Activated CD8-positive, alpha-beta T cell treated with anti-CD3 and anti-CD28 coated beads for 36 hours (primary cell): ENCODE results near the gene MINPP1. TPM values are rescaled to one million over a fixed set of nuclear protein-coding genes. Genes with fewer than 3 reads are reported as not detected.

Source experiments
- ATAC-seq: fragments of 200-7000 bp; cut with Tn5 transposase; one replicate; pipeline ENCODE4 v1.10.0; 2021; ENCODE audit warnings: mild to moderate bottlenecking, moderate library complexity
- CTCF ChIA-PET: fragments of 350-600 bp; sonication (Branson Sonifier 250); formaldehyde crosslinking; loops from one replicate; lab custom pipeline; 2021; ENCODE audit warnings: antibody characterized with exemption; lab: Charles Lee
- POLR2A ChIA-PET: fragments of 350-600 bp; sonication (Branson Sonifier 250); formaldehyde crosslinking; loops from one replicate; lab custom pipeline; 2021; ENCODE audit warnings: antibody characterized with exemption; lab: Charles Lee
- DNase-seq: peaks from one replicate; pipeline ENCODE4 v3.0.0-alpha.2; 2020
- H3K27ac Mint-ChIP-seq: one replicate; pipeline ENCODE4 v1.8.0; 2021; ENCODE audit warnings: mild to moderate bottlenecking, mixed read lengths
- H3K27me3 Mint-ChIP-seq: one replicate; pipeline ENCODE4 v1.8.0; 2021; ENCODE audit warnings: mixed read lengths
- H3K36me3 Mint-ChIP-seq: one replicate; pipeline ENCODE4 v1.8.0; 2021; ENCODE audit warnings: low read depth, mixed read lengths
- H3K4me1 Mint-ChIP-seq: one replicate; pipeline ENCODE4 v1.8.0; 2021; ENCODE audit warnings: low read depth, mixed read lengths
- H3K4me3 Mint-ChIP-seq: one replicate; pipeline ENCODE4 v1.8.0; 2021; ENCODE audit warnings: mild to moderate bottlenecking, moderate library complexity, mixed read lengths
- H3K9me3 Mint-ChIP-seq: one replicate; pipeline ENCODE4 v1.8.0; 2021; ENCODE audit warnings: mixed read lengths
- intact Hi-C: fragments of 100-400 bp; cut with micrococcal nuclease; formaldehyde crosslinking; loops from one replicate; pipeline ENCODE4 v1.10.0; 2022
- total RNA-seq, 2 experiments: library from RNA; stranded (reverse); gene quantifications; one replicate each; pipeline ENCODE4 v1.2.3, GENCODE V29; 2021
- TF ChIP-seq, protein P1 (sequence below): fragments of 200-600 bp; IDR thresholded peaks from one replicate; pipeline ENCODE4 v1.8.0; 2022; ENCODE audit warnings: antibody characterized with exemption, mild to moderate bottlenecking

MINPP1 gene
- total RNA-seq, 2 experiments from 2014 or later = 6.0 to 7.1 TPM

GRCh38 chr10:87578160-87578841 lies 73.6 kb downstream of the MINPP1 start:
- peaks cover 14% of the 10 kb centered on the region for H3K27me3 Mint-ChIP-seq
- POLR2A ChIA-PET = no interaction called here
- no peak overlapping the region for H3K27ac Mint-ChIP-seq
- DNase-seq = no peak
- no peak overlapping the region for H3K4me3 Mint-ChIP-seq
- ATAC-seq = no peak
- no peaks in the 10 kb centered on the region for H3K4me1 Mint-ChIP-seq
- H3K9me3 Mint-ChIP-seq = no peaks in the 10 kb centered on the region
- no peaks in the 10 kb centered on the region for H3K36me3 Mint-ChIP-seq
- CTCF ChIA-PET = no interaction called here
- intact Hi-C loops = no loop called here
- TF ChIP-seq, protein P1, sequence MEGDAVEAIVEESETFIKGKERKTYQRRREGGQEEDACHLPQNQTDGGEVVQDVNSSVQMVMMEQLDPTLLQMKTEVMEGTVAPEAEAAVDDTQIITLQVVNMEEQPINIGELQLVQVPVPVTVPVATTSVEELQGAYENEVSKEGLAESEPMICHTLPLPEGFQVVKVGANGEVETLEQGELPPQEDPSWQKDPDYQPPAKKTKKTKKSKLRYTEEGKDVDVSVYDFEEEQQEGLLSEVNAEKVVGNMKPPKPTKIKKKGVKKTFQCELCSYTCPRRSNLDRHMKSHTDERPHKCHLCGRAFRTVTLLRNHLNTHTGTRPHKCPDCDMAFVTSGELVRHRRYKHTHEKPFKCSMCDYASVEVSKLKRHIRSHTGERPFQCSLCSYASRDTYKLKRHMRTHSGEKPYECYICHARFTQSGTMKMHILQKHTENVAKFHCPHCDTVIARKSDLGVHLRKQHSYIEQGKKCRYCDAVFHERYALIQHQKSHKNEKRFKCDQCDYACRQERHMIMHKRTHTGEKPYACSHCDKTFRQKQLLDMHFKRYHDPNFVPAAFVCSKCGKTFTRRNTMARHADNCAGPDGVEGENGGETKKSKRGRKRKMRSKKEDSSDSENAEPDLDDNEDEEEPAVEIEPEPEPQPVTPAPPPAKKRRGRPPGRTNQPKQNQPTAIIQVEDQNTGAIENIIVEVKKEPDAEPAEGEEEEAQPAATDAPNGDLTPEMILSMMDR = no peak

GRCh38 chr10:87578842-87579401 lies 74.2 kb downstream of the MINPP1 start:
- no peak for DNase-seq
- Mint-ChIP-seq H3K27me3 (peaks cover 13% of the 10 kb centered on the region), H3K4me3 (no peak overlapping the region), H3K36me3 (no peaks in the 10 kb centered on the region), H3K9me3 (no peaks in the 10 kb centered on the region), H3K27ac (no peak overlapping the region), H3K4me1 (no peaks in the 10 kb centered on the region)
- CTCF ChIA-PET = no interaction called here
- POLR2A ChIA-PET = no interaction called here
- TF ChIP-seq, protein P1 = no peak
- ATAC-seq = no peak
- intact Hi-C loops = no loop called here

DNA sequence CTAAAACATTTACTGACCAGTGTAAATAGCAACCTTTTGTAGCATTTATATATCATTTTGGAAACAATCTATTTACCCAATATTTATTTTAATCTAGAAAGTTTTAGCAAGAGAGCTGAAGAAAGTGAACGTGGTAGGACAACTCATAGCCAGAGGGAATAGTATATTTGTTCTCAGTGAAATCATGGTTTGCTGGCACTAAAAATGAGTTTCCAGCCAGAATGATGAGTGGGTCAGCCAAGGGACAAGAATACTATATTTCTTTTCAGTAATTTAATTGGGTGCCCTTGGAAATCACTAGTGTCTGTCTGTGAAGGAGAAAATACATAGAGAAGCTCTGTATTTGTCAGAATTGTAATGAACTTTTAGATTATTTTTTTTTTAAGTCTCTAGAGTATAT lies 74.9 kb downstream of the MINPP1 start:
- ChIA-PET POLR2A (no interaction called here), CTCF (no interaction called here)
- TF ChIP-seq, protein P1 = no peak
- ATAC-seq = no peak
- Mint-ChIP-seq H3K27ac (no peak overlapping the region), H3K9me3 (no peaks in the 10 kb centered on the region), H3K4me3 (no peak overlapping the region), H3K36me3 (no peaks in the 10 kb centered on the region), H3K27me3 (peaks cover 15% of the 10 kb centered on the region), H3K4me1 (no peaks in the 10 kb centered on the region)
- DNase-seq = no peak
- intact Hi-C loops = no loop called here

GRCh38 chr10:87580016-87580415 lies 75.3 kb downstream of the MINPP1 start:
- ATAC-seq = no peak
- no peak overlapping the region for H3K27ac Mint-ChIP-seq
- TF ChIP-seq, protein P1 = no peak
- intact Hi-C loops = no loop called here
- no peaks in the 10 kb centered on the region for H3K36me3 Mint-ChIP-seq
- no peak overlapping the region for H3K4me3 Mint-ChIP-seq
- ChIA-PET POLR2A (no interaction called here), CTCF (no interaction called here)
- DNase-seq = no peak
- no peaks in the 10 kb centered on the region for H3K9me3 Mint-ChIP-seq
- H3K4me1 Mint-ChIP-seq = no peaks in the 10 kb centered on the region
- H3K27me3 Mint-ChIP-seq = peaks cover 15% of the 10 kb centered on the region
